HG02763 (cell line): ENCODE measurements around the gene FBXO27.
"Not testable (repeated sequence)": the region's sequence is repeated elsewhere in the genome, so short reads cannot be mapped to it uniquely, and the experiment has no call there.

Experiments used
- ATAC-seq: cut with Tn5 transposase; IDR thresholded peaks from one replicate; pipeline ENCODE4 v1.9.1; 2021; ENCODE audit warnings: mild to moderate bottlenecking, moderate library complexity; ENCODE audit not compliant: unreplicated experiment

Gene FBXO27, protein sequence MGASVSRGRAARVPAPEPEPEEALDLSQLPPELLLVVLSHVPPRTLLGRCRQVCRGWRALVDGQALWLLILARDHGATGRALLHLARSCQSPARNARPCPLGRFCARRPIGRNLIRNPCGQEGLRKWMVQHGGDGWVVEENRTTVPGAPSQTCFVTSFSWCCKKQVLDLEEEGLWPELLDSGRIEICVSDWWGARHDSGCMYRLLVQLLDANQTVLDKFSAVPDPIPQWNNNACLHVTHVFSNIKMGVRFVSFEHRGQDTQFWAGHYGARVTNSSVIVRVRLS

GRCh38 chr19:39032063-39032918 is at the start of gene FBXO27:
Gene FBXO27, minus strand, starts transcription at chr19:39032549. Its CDS starts 322 bp downstream, at chr19:39032227.
- ATAC-seq: no peak

- ATAC-seq: no peak
Measured at GRCh38 chr19:39080431-39080830, 48.1 kb upstream of the FBXO27 start.

DNA sequence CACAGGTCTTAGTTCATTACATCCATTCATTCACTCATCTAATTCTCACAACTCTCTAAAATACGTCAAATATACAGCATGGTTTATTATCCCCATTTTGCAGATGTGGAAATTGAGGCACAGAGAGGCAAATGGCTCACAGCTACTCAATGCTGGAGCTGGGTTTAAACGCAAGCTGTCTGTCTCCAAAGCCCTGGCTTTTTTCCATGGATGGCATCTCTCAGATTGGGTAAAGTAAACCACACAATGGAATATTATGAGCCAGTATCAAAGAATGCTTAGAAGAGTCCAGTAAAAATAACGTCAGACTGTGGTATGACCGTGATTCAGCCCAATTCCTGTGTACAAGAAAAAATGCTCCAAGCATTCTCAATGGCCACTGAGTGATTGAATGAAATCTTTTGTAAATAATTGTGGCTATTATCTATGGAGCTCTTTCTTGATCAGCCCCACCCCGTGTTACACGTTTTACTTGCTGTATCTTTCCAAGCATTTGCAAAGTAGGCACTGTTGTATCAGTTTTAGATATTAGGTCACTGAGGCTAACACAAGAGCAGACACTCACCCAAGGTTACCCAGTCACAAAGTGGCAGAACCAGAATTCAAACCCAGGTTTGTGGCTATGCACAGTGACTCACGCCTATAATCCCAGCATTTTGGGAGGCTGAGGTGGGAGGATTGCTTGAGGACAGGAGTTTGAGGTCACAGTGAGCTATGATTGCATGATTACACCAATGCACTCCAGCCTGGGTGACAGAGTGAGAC is 46.3 kb upstream of the FBXO27 start:
- no peak for ATAC-seq

- ATAC-seq: no peak
Measured at GRCh38 chr19:39077323-39077722, 45.0 kb upstream of the FBXO27 start.

- no peak for ATAC-seq
Measured at GRCh38 chr19:39074942-39075341, 42.6 kb upstream of the FBXO27 start.

DNA sequence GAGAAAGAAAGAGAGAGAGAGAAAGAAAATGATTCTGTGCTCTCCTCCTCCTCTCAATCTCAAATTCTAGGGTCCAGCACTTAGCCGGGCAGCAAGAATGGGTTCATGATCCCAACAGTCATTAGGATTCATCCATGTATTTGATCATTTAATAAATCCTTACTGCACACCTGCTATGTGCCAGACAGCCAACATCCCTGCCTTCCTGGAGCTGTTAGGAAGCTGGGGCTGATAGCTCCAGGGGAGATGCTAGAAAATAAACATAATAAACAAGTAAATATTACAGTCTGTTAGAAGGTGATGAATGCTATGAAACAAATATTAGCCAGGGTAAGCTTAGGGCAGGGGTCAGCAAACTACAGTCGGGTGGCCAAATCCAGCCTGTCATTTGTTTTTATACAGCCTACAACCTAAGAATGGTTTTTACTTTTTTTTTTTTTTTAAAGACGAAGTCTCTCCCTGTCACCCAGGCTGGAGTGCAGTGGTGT is 41.9 kb upstream of the FBXO27 start:
- ATAC-seq: no peak

GRCh38 chr19:39070888-39071287 is 38.5 kb upstream of the FBXO27 start:
- no peak for ATAC-seq

DNA sequence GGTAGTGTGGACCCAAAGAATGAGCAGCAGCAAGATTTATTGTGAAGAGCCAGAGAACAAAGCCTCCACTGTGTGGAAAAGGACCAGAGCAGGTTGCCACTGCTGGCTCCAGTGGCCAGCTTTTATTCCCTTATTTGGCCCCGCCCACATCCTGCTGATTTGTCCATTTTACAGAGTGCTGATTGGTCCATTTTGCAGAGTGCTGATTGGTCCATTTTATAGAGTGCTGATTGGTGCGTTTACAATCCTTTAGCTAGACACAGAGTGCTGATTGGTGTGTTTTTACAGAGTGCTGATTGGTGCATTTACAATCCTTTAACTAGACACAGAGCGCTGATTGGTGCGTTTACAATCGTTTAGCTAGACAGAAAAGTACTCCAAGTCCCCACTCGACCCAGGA is 35.9 kb upstream of the FBXO27 start:
- ATAC-seq: not testable (repeated sequence)

DNA sequence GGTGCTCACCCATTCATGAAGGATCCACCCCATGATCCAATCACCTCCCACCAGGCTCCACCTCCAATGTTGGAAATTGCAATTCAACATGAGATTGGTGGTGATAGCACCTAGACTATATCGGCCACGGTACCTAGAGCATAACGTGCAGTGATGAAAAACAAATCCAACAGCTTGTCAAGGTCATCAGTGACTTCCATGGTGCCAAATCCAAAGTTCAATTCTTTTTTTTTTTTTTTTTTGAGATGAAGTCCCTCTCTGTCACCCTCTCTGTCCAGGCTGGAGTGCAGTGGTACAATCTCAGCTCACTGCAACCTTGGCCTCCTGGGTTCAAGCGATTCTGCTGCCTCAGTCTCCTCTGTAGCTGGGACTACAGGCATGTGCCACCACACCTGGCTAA is 34.8 kb upstream of the FBXO27 start:
- no peak for ATAC-seq

DNA sequence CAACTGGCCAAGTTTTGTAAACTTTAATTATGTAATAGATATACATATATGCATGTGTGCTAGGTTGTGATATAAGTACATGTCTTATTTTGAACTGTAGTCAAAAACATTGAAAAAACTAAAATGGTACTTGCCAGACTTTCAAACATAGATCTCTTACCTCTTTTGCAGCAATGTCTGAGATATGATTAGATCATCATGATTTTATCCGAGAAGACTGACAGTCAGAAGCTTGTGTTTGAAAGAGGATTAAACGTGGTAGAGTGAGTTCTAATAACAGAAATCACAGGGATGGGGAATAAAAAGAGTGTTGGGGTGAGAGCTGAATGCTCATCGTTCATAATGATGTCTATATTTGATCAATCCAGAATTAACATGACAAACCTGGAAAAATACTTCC is 33.6 kb upstream of the FBXO27 start:
- no peak for ATAC-seq

DNA sequence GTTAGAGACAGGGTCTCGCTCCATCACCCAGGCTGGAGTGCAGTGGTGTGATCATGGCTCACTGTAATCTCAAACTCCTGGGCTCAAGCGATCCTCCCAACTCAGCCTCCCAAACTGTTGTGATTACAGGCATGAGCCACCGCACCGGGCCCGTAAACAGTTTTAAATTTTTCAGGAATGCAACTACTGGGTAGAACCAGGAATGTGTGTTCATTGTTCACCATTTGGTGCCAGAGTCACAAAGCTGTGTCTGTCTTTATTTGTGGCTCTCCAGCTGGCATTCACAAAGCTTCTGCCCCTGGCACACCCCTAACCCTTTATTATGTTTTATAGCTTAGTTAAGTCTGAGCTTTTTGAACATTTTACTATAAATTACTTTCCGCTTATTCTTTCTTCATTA is 32.1 kb upstream of the FBXO27 start:
- no peak for ATAC-seq

DNA sequence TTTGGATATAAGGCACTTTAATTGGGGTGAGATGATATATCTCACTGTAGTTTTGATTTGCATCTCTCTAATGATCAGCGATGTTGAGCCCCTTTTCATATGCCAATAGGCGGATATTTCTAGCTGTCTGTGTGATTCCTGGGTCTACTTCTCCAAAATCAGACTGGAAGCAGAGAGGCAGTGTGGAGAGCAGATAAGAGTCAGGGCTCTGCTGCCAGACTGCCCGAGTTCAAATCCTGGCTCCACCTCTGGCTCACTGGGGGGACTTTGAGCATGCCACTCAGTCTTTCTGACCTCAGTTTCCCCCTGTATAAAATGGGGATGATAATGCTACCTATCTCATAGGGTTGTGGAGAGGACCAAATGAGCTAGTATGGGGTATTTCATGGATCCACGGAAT is 27.8 kb upstream of the FBXO27 start:
- ATAC-seq: no peak

- ATAC-seq: no peak
Measured at GRCh38 chr19:39059302-39059701, 27.0 kb upstream of the FBXO27 start.

DNA sequence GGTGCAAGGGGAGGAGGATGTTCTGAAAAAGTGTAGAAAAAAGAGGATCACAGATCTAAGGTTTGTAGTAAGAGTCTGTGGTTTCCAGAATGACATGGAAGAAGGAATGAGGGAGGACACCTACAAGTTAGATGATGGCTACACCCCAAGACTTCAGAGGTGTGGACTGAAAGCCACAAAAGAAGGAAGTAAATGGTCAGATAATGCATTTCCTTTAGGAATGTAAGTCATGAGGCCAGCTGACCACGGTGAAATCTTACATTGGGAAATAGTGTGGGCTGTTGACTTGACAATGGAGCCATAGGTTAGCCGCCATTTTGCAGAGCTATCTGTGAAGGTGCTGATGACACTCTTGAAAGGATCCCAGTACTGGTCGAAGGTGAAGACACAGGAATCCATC is 25.3 kb upstream of the FBXO27 start:
- ATAC-seq: no peak

DNA sequence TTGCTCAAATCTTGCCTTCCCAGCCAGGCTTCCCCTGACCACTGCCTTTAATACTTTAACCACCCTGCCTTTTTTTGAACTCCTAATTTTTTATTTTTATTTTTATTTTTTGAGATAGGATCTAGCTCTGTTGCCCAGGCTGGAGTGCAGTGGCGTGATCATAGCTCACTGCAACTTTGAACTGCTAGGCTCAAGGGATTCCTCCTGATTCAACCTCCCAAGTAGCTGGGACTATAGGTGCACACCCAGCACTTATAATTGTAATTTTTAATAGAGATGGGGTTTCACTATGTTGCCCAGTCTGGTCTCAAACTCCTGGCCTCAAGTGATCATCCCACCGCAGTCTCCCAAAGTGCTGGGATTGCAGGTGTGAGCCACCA is 21.7 kb upstream of the FBXO27 start:
- ATAC-seq: no peak

GRCh38 chr19:39053276-39054090 is 21.1 kb upstream of the FBXO27 start:
- no peak for ATAC-seq

GRCh38 chr19:39052846-39053245 is 20.5 kb upstream of the FBXO27 start:
- ATAC-seq: no peak

DNA sequence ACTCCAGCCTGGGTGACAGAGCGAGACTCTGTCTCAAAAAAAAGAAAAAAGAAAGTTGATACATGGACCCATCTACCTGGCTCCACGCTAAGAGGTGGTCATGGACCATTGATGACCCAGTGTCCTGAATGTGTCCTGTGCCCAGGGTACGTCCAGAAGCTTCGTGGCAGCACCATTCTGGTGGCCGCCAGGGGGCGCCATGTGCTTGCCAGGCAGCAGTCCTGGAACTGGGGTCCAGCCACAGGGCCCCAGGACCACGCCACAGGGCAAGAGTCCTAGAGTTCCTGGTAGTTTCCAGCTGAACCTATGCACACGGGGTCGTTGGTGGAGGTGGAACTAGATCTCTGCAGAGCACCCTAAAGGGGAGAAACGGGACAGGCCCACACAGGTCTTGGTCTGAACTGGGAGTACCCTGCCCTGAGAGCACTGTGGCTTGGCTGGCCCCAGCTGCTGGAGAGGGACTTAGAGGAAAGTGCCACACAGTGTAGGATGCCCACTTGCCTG is 19.9 kb upstream of the FBXO27 start:
- ATAC-seq: no peak

DNA sequence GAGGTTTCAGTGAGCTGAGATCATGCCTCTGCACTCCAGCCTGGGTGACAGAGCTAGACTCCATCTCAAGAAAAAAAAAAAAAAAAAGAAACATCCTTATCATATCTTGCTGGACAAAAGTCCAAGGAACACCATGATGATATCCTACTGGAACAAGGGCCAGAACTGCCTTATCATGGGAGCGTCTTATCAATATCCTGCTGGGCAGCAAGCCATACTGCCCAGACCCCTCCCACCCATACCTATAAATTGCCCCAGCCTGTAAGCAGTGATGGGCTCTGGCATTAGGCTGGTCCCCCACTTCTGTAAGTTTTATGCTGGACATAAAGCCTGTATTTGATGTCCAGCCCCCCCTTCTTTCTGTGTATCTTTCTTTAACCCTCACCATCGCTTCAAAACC is 14.7 kb upstream of the FBXO27 start:
- no peak for ATAC-seq

- ATAC-seq: no peak
Measured at GRCh38 chr19:39046037-39046821, 13.9 kb upstream of the FBXO27 start.
